Activated CD8-positive, alpha-beta memory T cell treated with anti-CD3 and anti-CD28 coated beads, Interleukin-2, amount 50 U/mL, for 24 hours (primary cell): ENCODE data around the gene MAP3K12.
"Not testable (repeated sequence)": the region's sequence is repeated elsewhere in the genome, so short reads cannot be mapped to it uniquely, and the experiment has no call there.

Experiments used
- DNase-seq: peaks from one replicate; pipeline ENCODE4 v3.0.0-alpha.2; 2020; ENCODE audit errors: extremely low read depth

MAP3K12 gene

GRCh38 chr12:53499266-53500141, at the start of gene MAP3K12:
Gene MAP3K12 (minus strand): TSS chr12:53499458. CDS start chr12:53487391, 12,067 bp downstream.
- peak; percentile 18 for DNase-seq

GRCh38 chr12:53548354-53548753, 49.1 kb upstream of the MAP3K12 start:
- DNase-seq = not testable (repeated sequence)

DNA sequence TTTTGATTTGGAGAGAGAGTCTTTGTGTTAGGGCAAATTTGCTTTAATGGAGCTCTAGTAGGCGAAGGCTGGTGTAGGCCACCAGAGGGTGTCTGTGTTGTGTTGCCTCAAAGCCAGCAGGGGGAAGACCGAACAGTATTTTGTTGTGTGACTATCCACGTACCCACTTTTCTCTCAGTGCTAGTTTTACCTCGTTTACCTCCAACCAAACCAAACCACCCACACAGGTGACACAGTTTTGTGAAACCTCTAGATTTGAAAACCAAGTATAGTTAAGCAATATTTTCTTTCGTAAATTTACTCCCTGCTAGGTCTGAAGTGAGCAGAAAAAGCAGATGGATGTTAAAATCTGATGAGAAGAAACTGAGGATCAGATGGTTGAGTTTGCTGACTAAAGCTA, 44.3 kb upstream of the MAP3K12 start:
- DNase-seq = peak; percentile 6

DNA sequence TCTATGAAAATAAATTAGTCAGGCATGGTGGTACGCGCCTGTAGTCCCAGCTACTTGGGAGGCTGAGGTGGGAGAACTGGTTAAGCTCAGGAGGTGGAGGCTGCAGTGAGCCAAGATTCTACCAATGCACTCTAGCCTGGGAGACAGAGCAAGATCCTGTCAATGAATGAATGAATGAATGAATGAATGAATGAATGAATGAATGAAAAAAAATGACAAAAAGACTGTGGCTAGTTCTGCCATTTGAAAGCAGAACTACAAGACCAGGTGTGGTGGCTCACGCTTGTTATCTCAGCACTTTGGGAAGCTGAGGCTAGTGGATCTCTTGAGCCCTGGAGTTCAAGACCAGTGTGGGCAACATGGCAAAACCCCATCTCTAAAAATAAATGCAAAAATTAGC, 40.3 kb upstream of the MAP3K12 start:
- DNase-seq = no peak

DNA sequence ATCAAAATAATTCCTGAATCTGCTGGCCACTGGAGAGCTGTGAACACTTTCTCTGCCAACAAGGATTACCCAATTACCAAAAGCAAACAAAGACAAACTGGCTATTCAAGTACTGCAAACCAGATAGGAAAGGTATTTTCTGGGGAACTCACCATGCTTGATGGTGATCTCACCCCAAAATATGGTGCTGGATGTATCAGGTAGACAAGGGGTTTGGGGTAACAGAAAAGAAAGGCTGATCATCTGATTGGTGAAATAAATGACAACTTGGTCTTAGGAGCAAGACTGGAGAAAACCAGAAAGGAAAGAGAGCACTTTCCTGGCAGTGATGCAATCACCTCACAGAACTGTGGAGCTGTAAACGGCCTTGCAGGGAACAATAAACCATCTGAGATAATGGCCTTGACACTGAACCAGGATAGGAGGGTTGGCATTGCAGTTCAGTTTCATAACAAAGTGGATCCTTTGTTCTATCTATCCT, 39.0 kb upstream of the MAP3K12 start:
- DNase-seq = no peak

- DNase-seq = no peak
Observed at GRCh38 chr12:53536962-53537361, 37.7 kb upstream of the MAP3K12 start.

DNA sequence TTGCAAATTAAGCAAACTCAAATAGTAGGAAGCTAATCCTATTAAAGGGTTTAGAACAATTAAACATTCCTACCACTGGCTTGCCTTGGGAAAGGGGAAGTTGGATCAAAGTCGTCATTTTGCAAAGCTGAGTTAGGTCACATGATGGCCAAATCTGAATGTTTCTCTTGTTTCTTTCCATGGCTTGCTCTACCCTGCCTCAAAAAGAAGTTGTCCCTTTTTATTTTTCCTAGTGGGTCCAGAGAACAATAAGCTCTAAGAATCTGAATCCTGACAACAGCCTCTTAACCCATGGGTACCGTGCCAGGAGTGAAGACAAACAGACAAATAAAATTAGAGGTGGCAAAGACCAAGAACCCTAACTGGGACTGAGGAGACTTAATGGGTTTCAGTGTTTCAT, 34.2 kb upstream of the MAP3K12 start:
- DNase-seq = no peak

- no peak for DNase-seq
Observed at GRCh38 chr12:53532524-53533445, 33.5 kb upstream of the MAP3K12 start.

GRCh38 chr12:53532021-53532420, 32.8 kb upstream of the MAP3K12 start:
- no peak for DNase-seq

DNA sequence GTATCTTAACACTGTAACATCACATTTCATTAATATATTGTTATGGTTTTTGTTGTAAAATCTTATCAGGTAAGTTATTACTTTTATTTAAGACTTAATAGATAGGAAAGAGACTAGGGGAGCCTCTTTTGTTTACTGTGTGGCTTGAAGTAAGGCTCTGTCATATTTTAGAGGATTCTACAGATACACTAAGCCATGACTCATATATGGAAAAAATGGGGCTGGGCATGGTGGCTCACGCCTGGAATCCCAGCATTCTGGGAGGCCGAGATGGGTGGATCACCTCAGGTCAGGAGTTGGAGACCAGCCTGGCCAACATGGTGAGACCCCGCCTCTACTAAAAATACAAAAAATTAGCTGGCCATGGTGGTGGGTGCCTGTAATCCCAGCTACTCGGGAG, 31.7 kb upstream of the MAP3K12 start:
- no peak for DNase-seq

GRCh38 chr12:53530061-53530460, 30.8 kb upstream of the MAP3K12 start:
- DNase-seq = no peak

DNA sequence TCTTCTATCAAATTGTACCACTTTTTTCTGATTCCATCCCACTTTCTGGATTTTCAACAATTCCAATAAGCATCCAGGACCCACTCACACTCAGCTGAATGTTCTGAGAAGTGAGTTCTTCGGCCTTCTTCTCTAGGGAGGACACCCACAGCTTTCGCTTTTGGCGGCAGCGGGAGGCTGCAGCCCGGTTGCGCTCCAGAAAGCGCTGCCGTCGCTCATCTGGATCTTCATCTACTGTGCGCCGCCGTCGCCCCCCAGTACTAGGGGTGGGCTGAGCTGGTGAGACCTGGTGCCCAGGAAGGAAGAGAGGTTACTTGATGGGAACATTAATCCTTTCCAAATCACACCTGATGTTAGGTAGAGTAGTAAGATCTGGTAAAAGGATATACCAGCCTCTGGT, 25.2 kb upstream of the MAP3K12 start:
- no peak for DNase-seq

GRCh38 chr12:53523131-53523530, 23.9 kb upstream of the MAP3K12 start:
- DNase-seq = no peak

GRCh38 chr12:53518381-53518780, 19.1 kb upstream of the MAP3K12 start:
- DNase-seq = no peak

GRCh38 chr12:53516758-53517455, 17.6 kb upstream of the MAP3K12 start:
- no peak for DNase-seq

- DNase-seq = no peak
Observed at GRCh38 chr12:53515291-53515680, 16.0 kb upstream of the MAP3K12 start.

GRCh38 chr12:53514628-53515290, 15.5 kb upstream of the MAP3K12 start:
- DNase-seq = no peak

- no peak for DNase-seq
Observed at GRCh38 chr12:53513712-53514410, 14.6 kb upstream of the MAP3K12 start.

GRCh38 chr12:53510181-53510812, 11.0 kb upstream of the MAP3K12 start:
- no peak for DNase-seq

- peak; percentile 68 for DNase-seq
Observed at GRCh38 chr12:53508534-53509170, 9.4 kb upstream of the MAP3K12 start.
